SK-N-SH treated with all-trans-retinoic acid at 6 μM for 48 hours (cell line): Measurements from ENCODE around the gene NAV3.

Experiments
- ARNTL ChIP-seq: fragments of 450-650 bp; formaldehyde crosslinking; IDR thresholded peaks from 2 replicates; pipeline ENCODE4 v1.5.0; 2020; ENCODE audit warnings: low read depth, mild to moderate bottlenecking, moderate library complexity, borderline replicate concordance
- ZFP3 ChIP-seq: fragments of 250-450 bp; sonication (Bioruptor Pico); IDR thresholded peaks from 2 replicates; pipeline ENCODE4 v1.5.0; 2020; ENCODE audit warnings: mild to moderate bottlenecking, moderate library complexity

- TF ChIP-seq ZFP3 (CRISPR knock-in tag) (no peak), ARNTL (CRISPR knock-in tag) (no peak)
Measured at GRCh38 chr12:77785211-77785610, 45.5 kb upstream of the NAV3 start.
